DMS79 treated with DMSO at 0.1 percent for 48 hours (cell line): Measurements from ENCODE around the gene RNF148.
"Not testable (repeated sequence)": the region's sequence is repeated elsewhere in the genome, so short reads cannot be mapped to it uniquely, and the experiment has no call there.

ENCODE experiments used
- DNase-seq: peaks from one replicate; lab custom pipeline; 2025; lab: John Stamatoyannopoulos, UW

RNF148 gene

GRCh38 chr7:122691569-122692235 lies 11.0 kb downstream of the RNF148 start:
- DNase-seq: no peak

- no peak for DNase-seq
Observed at GRCh38 chr7:122689346-122690109, 13.2 kb downstream of the RNF148 start.

- DNase-seq: no peak
Observed at GRCh38 chr7:122688400-122688998, 14.2 kb downstream of the RNF148 start.

- no peak for DNase-seq
Observed at GRCh38 chr7:122686360-122686878, 16.3 kb downstream of the RNF148 start.

- DNase-seq: no peak
Observed at GRCh38 chr7:122684504-122684903, 18.2 kb downstream of the RNF148 start.

- DNase-seq: no peak
Observed at GRCh38 chr7:122682815-122683550, 19.7 kb downstream of the RNF148 start.

GRCh38 chr7:122681186-122681585 lies 21.5 kb downstream of the RNF148 start:
- not testable (repeated sequence) for DNase-seq

- DNase-seq: no peak
Observed at GRCh38 chr7:122679813-122680212, 22.9 kb downstream of the RNF148 start.

- DNase-seq: not testable (repeated sequence)
Observed at GRCh38 chr7:122679269-122679709, 23.4 kb downstream of the RNF148 start.

- DNase-seq: no peak
Observed at GRCh38 chr7:122677149-122677548, 25.6 kb downstream of the RNF148 start.

GRCh38 chr7:122676466-122676865 lies 26.3 kb downstream of the RNF148 start:
- DNase-seq: no peak

- DNase-seq: no peak
Observed at GRCh38 chr7:122675621-122676020, 27.1 kb downstream of the RNF148 start.

GRCh38 chr7:122675011-122675410 lies 27.7 kb downstream of the RNF148 start:
- DNase-seq: no peak

- no peak for DNase-seq
Observed at GRCh38 chr7:122674502-122674901, 28.2 kb downstream of the RNF148 start.

- DNase-seq: no peak
Observed at GRCh38 chr7:122673951-122674350, 28.8 kb downstream of the RNF148 start.

GRCh38 chr7:122672536-122672935 lies 30.2 kb downstream of the RNF148 start:
- DNase-seq: no peak

GRCh38 chr7:122663733-122664132 lies 39.0 kb downstream of the RNF148 start:
- DNase-seq: no peak

GRCh38 chr7:122658856-122659255 lies 43.9 kb downstream of the RNF148 start:
- DNase-seq: no peak

- no peak for DNase-seq
Observed at GRCh38 chr7:122653685-122654084, 49.0 kb downstream of the RNF148 start.

- no peak for DNase-seq
Observed at GRCh38 chr7:122652876-122653275, 49.8 kb downstream of the RNF148 start.
